ENCODE measurements around the gene C1orf174. TPM values are rescaled to one million over a fixed set of nuclear protein-coding genes. Genes with fewer than 3 reads are reported as not detected.

Gene C1orf174
- total and polyA plus RNA-seq, 2 experiments from 2014 or later = 20.7 to 23.6 TPM

- Histone ChIP-seq H3K9me3 (ENCODE audit: low read depth) (no peaks in the 10 kb centered on the region), H4K20me1 (ENCODE audit: insufficient read depth, poor library complexity, severe bottlenecking) (no peaks in the 10 kb centered on the region), H3K79me2 (peaks cover 22% of the 10 kb centered on the region), H2AFZ (no peak overlapping the region), H3K27me3 (no peaks in the 10 kb centered on the region), H3K4me1 (ENCODE audit: insufficient read depth) (no peaks in the 10 kb centered on the region), H3K27ac (no peak overlapping the region), H3K4me2 (no peak overlapping the region), H3K36me3 (replicated peaks; ENCODE audit: insufficient read depth, low read depth) (no peaks in the 10 kb centered on the region), H3K9me2 (replicated peaks; ENCODE audit: insufficient read depth) (no peaks in the 10 kb centered on the region), H3K4me3 (no peak overlapping the region)
- DNase-seq (ENCODE audit: low spot score) = no peak
- WGBS (ENCODE audit: low lambda C conversion rate, missing lambda C conversion rate) = 88% methylated on average over 16 of the region's 16 CpGs
- TF ChIP-seq EZH2phosphoT487 (IDR thresholded peaks at IDR 0.05; ENCODE audit: low read depth, severe bottlenecking, unreplicated experiment) (no peak), CTCF (IDR thresholded peaks at IDR 0.05; ENCODE audit: poor library complexity) (no peak), EZH2 (IDR thresholded peaks at IDR 0.05; ENCODE audit: borderline replicate concordance) (no peak)
These were observed 3.3 kb upstream of the C1orf174 start for GRCh38 chr1:3903141-3904005.

- Histone ChIP-seq H3K27ac (no peak overlapping the region), H3K9me2 (replicated peaks; ENCODE audit: insufficient read depth) (no peaks in the 10 kb centered on the region), H3K4me3 (no peak overlapping the region), H2AFZ (no peak overlapping the region), H4K20me1 (ENCODE audit: insufficient read depth, poor library complexity, severe bottlenecking) (no peaks in the 10 kb centered on the region), H3K79me2 (peaks cover 30% of the 10 kb centered on the region), H3K9me3 (ENCODE audit: low read depth) (no peaks in the 10 kb centered on the region), H3K27me3 (no peaks in the 10 kb centered on the region), H3K4me1 (ENCODE audit: insufficient read depth) (no peaks in the 10 kb centered on the region), H3K36me3 (replicated peaks; ENCODE audit: insufficient read depth, low read depth) (no peaks in the 10 kb centered on the region), H3K4me2 (no peak overlapping the region)
- TF ChIP-seq EZH2 (IDR thresholded peaks at IDR 0.05; ENCODE audit: borderline replicate concordance) (no peak), CTCF (IDR thresholded peaks at IDR 0.05; ENCODE audit: poor library complexity) (no peak), EZH2phosphoT487 (IDR thresholded peaks at IDR 0.05; ENCODE audit: low read depth, severe bottlenecking, unreplicated experiment) (no peak)
- no peak for DNase-seq (ENCODE audit: low spot score)
- WGBS (ENCODE audit: low lambda C conversion rate, missing lambda C conversion rate) = 88% methylated on average over 10 of the region's 10 CpGs
These were observed 2.6 kb upstream of the C1orf174 start for GRCh38 chr1:3902571-3903091.

- Histone ChIP-seq H3K79me2 (peaks cover 35% of the 10 kb centered on the region), H3K36me3 (replicated peaks; ENCODE audit: insufficient read depth, low read depth) (no peaks in the 10 kb centered on the region), H3K9me2 (replicated peaks; ENCODE audit: insufficient read depth) (no peaks in the 10 kb centered on the region), H3K4me2 (no peak overlapping the region), H3K4me1 (ENCODE audit: insufficient read depth) (no peaks in the 10 kb centered on the region), H3K4me3 (no peak overlapping the region), H3K27me3 (no peaks in the 10 kb centered on the region), H3K27ac (no peak overlapping the region), H4K20me1 (ENCODE audit: insufficient read depth, poor library complexity, severe bottlenecking) (no peaks in the 10 kb centered on the region), H2AFZ (no peak overlapping the region), H3K9me3 (ENCODE audit: low read depth) (no peaks in the 10 kb centered on the region)
- TF ChIP-seq EZH2 (IDR thresholded peaks at IDR 0.05; ENCODE audit: borderline replicate concordance) (no peak), CTCF (IDR thresholded peaks at IDR 0.05; ENCODE audit: poor library complexity) (no peak), EZH2phosphoT487 (IDR thresholded peaks at IDR 0.05; ENCODE audit: low read depth, severe bottlenecking, unreplicated experiment) (no peak)
- 96% methylated on average over 15 of the region's 15 CpGs for WGBS (ENCODE audit: low lambda C conversion rate, missing lambda C conversion rate)
- DNase-seq (ENCODE audit: low spot score) = no peak
These were observed 2.0 kb upstream of the C1orf174 start for GRCh38 chr1:3902111-3902511.

Measured in hepatocyte (in vitro differentiated cells).